ENCODE results near the gene KCNIP4.

KCNIP4 gene

DNA sequence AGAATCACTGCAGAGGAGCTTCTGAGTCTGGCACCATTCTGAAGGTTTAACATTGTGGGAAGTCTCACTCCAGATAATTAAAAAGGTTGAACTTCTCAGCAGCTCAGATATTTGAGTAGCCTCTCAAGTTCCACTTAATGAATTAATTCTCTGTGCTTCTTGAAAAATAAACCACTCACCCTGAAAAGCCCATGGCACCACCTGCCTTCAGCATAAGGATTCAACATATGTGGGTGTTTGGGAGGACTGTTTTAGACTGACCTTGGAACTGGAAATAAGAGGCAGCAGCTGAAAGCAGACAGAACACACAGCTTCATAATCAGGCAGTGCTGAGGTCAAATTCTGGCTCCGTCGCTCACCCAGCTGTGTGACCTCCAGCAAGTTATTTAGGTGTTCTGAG lies 100.6 kb downstream of the KCNIP4 start:
- no peak for DNase-seq (ENCODE audit: low spot score)

DNA sequence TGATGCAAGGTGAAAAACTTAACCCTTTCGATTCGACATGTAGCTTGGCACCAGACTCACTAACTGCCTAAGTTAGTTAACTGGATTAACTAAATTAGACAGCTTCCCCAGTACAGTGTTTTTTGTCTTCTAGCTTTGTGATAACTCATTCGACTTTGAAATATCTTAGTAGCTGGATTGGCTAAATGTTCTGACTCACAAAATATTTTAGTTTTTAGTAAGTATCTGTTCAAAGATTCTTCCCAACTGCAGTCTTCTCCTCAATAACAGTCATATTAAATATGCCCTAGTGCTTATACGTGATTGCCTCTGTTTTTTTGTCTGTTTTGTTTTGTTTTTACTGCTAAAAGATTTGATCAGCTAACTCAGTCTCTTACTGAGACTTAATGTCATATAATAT lies 102.9 kb downstream of the KCNIP4 start:
- DNase-seq (ENCODE audit: low spot score), result no peak

DNA sequence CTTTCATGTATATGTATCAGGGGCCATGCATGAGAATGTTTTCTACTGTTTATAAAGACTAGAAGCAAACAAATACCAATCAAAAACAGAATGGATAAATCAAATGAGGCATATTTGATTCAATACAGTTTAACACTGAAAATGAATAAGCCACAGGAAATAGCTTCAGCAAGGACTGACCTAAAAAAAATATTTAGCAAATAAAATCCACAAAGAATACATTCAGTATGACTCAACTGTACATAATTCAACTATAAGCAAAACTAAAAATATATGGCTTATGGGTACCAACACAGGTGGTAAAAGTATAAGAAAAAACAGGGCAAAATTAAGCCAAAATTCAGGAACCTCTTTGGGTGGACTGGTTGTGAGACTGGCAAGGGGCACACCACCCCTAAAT lies 112.9 kb downstream of the KCNIP4 start:
- no peak for DNase-seq (ENCODE audit: low spot score)

DNA sequence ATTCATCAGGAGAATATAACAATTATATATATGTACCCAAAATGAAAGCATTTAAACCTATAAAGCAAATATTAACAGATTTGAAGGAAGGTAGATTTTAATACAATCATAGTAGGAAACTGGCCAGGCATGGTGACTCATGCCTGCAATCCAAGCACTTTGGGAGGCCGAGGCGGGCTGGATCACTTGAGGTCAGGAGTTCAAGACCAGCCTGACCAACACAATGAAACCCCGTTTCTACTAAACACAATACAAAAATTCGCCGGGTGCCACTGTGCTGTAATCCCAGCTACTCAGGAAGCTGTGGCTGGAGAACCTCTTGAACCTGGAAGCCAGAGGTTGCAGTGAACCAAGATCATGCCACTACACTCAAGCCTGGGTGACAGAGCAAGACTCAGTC lies 118.3 kb downstream of the KCNIP4 start:
- DNase-seq (ENCODE audit: low spot score), result no peak

DNA sequence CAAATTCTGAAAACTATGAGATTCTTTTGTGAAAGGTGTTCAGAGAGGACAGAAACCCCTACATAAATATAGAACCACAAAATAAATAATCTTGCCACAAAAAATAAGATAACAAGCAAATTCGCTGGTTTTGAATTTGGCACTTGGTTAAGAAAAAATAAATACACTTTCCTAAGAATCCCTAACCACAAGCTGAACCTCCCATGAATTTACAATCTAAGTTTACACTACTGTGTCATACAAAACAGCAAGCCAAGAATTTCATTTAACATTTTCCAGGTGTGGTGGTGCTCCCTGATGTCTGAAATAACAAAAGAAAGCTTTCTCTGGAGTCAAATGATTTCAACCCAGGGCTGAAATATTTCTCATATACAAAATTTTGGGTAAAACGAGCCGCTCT lies 121.0 kb downstream of the KCNIP4 start:
- no peak for DNase-seq (ENCODE audit: low spot score)

DNA sequence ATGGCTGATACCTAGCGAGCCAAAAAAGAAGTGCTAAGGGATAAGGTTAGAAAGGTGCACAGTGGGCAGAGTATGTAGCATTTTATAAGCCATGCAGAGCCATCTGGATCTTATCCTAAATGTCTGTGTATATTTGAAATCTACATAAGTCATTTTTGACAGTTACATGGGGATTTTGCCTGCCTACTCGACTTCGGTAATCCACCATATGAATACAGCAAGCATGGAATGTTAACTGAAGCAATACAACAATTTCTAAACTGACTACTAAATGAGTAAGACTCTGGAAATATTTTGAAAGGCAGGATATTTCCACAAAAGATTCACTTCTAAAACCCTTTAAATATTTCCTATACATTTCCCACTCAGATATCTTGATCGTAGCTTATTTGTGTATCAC lies 122.5 kb downstream of the KCNIP4 start:
- DNase-seq (ENCODE audit: low spot score), result no peak

DNA sequence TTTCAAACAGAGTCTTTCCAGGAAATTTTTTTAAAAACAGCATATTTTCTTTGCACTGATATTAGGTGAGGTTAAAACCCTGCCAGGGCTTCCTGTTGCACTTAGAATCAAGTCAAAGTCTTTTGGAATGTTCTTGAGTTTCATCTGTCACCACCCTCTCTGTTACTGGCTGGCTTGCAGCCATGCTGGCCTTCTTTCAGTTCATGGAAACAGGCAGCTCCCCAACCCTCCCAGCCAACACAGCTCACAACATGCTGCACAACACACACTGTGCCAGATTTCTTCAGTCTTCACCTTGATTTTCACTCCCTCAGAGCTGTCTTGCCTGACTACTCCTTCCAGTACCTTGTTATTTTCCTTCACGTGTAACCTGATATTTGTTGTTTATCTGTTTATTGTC lies 129.5 kb downstream of the KCNIP4 start:
- no peak for DNase-seq (ENCODE audit: low spot score)

DNA sequence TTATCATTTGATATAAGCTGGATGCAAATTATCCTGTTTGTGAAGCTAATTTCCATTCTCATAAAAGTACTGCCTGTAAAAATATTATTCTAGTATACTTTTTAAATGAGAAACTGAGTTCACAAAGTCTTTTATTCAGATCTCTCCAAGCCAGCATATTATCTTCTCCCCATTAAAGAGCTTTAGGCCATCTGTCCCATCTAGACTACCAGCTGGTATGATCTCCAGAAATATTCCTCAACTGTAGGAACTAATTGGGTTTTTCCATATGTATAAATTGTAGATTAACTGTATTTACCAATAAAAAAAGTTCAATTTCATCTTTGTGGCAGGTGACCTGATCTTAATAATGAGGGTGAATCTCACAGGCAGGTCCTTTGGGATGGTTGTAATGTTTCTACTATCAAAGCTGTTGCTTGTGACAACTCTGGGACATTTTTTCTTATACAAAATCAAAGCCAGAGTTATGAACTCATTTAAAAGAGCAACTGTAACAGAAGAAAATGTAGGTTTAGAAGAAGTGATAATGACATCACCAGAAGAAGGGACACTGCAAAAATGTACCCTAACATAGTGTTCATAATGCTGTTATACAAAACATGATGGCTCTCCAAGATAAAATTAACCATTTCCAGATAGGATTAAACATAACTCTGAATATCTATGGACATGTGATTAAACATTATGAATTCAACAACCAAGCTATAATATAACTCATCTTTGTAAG lies 132.8 kb downstream of the KCNIP4 start:
- no peak for DNase-seq (ENCODE audit: low spot score)

DNA sequence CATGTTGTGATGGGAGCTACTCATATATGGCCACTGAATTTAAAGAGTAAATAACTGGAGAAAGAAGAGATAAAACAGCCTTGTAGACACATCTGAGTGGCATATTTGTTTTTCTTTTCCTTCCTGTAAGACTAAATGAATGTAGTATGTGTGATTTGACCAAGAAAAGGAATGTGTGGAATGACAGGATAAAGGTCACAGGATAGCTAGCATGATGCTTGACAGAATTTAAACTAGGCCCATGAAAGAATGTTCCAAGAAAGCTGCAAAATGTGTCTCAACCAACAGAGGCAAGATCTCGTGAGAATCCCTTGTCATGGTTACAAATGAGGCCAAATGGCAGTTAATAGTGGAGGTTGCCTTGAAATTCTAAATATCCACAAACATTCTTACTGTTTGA lies 137.0 kb downstream of the KCNIP4 start:
- DNase-seq (ENCODE audit: low spot score), result peak; percentile 18

DNA sequence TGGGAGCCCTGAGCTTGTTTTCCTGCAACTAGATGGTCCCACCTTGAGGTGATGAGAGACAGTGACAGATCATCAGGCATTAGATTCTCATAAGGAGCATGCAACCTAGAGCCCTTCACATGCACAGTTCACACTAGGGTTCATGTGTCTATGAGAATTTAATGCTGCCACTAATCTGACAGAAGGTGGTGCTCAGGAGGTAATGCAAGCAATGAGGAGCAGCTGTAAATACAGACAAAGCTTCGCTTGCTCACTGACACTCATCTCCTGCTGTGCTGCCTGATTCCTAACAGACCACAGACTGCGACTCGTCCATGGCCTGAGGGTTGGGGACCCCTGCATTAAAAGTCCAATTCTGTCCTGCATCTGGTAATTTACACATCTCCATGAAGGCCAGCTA lies 141.6 kb downstream of the KCNIP4 start:
- DNase-seq (ENCODE audit: low spot score), result no peak

DNA sequence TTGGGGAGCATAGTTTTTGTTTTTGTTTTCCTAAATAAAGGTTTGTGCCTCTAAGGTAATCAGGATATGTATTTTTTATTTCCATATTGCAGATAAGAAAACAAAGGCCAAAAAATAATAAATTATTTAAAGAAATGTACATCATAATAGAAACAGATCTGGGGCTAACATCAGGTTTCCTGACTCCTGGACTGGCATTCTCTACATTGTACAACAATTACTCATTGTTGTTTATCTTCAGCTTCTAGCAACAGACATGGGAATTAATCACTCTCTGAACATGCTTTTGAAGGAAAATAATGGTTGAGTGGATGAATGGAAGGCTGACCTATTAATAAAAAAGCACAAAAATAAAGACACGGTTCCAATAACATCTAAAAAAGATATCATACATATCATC lies 146.2 kb downstream of the KCNIP4 start:
- peak; percentile 7 for DNase-seq (ENCODE audit: low spot score)

DNA sequence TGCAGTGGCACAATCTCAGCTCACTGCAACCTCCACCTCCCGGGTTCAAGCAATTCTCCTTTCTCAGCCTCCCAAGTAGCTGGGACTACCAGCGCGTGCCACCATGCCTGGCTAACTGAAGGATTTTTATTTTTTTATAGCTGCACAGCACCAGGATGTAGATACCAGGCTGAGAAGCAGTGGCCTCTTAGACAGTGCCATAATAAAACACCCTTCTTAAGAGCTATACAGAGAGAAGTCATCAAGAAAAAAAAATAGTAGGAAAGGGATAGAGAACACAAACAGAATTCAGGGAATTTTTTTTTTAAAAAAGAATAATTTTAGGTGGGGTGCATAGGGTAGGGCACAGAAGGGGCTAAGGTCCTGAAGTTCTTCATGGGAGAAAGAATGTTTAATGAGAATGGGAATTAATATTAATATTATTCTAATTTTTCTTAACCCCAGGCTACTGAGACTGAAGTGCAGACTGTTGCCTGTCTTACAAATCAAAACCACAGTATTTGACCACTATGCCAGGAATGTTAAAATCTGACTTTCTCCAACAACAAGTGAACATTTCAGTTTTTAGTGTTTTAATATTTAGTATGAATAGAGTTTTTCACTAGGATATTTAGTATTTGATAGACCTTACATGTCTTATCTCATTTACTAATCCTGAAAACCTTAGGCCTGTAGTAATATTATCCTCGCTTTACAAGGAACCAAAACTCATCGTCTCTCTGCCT lies 146.7 kb downstream of the KCNIP4 start:
- no peak for DNase-seq (ENCODE audit: low spot score)

DNA sequence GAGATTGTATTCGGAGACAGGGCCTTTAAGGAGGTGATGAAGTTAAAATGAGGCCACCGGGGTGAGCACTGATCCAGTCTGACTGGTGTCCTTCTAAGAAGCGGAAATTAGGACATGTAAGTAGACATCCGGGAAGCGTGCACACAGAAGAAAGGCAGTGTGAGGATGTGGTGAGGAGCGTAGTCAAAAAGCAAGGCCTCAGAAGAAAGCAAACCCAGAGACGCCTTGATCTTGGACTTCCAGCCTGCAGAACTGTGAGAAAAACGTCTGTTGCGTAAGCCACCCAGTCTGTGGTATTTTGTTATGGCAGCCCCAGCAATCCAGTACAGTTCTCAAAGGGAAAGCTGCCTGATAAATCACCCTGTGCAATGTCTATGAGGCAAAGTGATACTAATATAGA lies 153.5 kb downstream of the KCNIP4 start:
- DNase-seq (ENCODE audit: low spot score), result no peak

DNA sequence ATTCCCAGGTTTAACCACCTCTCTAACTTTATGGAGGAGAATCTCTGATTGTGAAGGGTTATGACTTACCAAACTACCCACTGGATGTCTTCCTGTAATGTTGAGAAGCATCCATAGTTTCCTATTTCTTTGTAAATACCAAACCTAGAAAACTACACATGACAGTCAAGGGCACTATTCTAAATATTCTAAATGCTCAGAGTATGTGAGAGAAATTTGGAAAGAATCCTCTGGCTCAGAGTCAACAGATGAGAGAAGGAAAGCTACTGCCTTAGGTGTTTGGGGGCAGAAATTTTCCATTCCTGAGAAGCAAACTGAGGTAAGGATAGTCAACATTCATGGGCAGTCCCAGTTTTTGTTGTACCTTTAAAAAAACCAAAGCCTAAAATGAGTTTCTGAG lies 155.8 kb downstream of the KCNIP4 start:
- DNase-seq (ENCODE audit: low spot score), result no peak

DNA sequence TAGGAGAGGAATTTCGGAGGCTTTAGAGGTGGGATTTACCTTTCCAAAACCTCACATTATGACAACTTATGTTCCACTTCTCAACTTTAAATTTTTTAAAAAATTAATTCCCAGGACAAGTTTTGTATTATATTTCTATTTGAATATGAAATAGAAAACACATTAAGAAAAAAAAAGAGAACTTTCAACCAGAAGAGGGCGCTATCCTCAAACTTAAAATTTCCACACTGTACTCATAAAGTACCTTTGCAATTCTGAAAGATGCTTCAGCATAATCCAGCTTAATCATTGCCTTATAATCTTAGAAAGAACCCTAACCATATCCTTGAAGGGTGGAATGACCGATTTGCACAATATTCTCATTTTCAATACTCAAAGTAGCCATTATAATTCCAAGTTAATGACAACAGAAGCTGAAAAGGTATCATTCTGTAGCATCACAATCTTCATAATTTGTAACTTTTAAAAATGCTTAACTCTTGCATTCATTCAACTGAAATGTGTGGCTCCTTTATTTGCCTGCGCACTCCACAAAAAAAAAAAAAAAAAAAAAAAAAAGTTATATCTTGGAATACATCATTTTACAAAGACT lies 158.0 kb downstream of the KCNIP4 start:
- DNase-seq (ENCODE audit: low spot score), result no peak

DNA sequence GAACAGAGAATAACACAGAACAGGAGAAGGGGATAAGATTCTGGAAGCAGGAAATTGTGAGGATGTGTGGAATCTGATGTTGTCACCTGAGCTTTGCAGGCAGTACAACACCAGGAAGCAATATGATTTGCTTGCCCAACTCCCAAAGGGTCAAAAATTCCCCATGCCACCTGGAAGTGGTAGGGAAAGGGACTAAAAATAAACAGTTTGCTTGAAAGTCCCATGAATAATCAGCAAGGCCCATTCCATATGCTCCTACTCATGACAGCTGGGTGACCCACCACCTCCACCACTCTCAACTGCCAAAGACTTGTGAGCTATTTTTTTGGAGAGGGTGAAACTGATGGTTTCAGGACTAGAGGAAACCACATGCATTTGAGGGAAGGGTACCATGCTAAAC lies 168.4 kb downstream of the KCNIP4 start:
- DNase-seq (ENCODE audit: low spot score), result no peak

DNA sequence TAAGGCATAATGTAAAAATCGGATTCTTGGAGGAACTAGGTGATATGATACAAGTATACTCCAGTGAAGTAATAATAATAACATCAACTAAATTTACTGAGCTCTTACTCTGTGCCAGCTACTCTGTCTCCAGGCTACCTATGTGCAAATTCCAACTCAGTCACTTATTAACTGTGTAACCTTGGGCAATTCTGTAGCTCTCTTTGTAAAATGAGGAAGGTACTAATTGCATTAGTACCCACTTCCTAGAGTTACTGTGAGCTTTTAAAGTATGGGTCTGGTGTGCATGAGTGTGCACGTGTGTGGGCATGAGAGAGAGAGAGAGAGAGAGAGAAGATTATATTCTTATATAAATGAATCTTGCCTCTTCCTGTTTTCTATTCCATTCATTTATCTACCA lies 169.9 kb downstream of the KCNIP4 start:
- DNase-seq (ENCODE audit: low spot score), result no peak

DNA sequence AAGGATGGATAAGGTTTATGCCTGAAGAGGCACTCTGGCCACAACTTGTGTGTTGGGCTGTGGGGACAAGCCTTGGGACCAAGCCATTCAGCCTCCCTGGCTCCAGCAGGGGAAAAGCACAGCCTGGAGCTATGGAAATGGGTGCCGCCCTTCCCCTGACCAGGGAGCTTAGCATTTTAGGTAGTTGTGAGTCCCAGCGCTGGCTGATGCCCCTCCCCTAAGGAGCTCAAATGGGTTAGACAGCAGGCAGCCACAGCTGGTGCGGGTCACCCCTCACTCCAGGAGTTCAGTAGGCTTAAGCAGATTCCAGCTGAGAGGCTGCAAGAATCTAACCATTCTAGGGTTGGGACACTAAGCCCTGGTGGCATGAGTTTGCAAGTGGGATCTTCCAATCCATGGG lies 172.9 kb downstream of the KCNIP4 start:
- no peak for DNase-seq (ENCODE audit: low spot score)

DNA sequence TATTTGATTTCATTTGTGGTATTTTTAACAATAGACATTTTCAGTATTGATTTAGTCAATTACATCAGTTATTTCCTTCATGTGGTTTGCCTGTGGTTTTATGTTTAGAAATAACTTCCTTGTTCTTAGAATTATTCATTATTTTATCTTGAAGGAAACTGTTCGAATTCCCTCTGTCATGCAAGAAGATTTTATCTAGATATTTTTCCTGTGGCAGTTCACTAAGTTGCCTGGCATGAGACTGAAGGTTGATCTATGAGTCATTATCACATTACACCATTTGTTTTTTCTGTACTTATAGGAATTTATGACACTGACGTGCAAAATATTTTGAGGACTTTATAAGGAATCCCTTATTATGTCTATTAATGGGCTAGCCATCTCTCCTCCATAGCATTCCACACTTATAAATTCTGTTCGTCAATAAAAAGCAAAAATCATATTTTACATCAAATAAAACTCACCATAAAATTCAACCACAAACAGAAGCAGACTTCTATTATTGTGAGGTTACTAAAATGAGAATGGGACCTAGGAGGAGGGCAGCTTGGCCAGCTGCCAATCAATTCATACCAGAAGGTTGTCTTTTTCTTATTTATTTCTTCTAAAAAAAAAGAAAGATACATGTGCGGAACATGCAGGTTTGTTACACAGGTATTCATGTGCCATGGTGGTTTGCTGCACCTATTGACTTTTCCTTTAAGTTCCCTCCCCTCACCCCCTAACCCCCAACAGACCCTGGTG lies 179.0 kb downstream of the KCNIP4 start:
- DNase-seq (ENCODE audit: low spot score), result peak; percentile 48

DNA sequence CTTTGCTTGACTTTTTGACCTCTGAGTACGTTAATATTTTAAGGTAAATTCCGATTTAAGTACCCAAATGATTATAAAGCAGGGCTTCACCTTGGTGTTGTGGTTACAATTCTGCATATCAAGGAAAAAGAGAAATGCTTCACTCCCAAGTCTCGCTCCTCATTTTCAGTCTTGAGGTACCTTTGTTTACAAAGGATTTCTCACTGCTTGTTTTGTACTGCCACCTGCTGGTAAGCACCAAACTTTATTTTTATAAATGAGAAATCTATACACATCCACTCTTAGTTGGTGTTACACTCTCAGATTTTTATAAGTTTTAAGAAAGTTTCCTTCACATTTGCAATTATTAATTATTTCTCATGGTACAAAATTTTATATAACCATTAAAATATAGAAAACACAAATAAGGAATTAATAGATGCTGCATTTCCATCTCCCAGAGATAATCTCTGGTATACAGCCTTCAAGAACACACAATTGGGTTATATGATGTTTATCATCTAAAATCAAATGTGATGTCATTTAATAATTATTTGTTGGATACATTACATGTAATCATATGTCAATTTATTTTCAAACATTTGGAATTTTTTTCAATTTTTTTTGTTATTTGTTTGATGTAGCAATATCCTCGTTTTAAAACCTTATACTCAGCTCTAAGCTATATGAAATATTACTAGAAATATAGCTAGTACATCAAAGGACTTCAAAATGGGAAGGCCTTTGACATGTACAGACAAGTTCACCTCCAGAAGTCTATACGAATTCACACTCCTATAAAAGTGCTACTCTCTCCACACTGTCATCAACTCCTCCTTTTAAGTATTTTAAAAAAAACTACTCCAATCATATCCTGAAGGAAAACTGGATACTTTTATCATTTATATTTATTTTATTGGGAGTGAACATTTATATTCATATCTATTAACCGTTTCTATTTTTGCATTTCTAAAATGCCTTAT lies 179.9 kb downstream of the KCNIP4 start:
- DNase-seq (ENCODE audit: low spot score), result no peak

DNA sequence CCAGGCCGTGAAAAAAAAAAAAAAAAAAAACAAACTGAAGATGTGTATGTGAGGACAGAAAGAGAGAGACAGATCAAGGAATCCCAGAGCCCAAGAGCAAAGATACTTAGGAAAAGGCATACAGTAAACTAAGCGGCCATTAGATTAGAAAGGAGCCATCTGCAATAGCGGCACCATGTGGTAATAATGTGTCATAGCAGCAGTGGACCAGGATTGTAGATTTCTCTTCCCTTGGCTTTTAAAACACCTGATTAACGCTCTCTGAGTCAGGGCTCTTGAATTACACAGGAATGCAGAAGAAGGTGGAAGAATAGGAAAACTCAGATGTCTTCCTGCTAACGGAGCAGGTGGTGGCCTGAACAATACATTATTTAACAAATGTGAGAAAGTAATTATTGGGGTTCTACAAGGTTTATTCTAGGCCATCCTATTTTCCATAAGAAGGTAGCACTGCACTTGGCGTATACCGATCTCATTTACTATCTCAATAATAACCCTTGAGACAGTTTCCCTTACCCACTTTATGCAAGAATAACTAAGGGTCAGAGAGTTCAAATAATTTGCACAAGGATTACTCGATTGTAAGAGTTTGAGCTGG lies 182.7 kb downstream of the KCNIP4 start:
- DNase-seq (ENCODE audit: low spot score), result peak; percentile 42

Data from COLO829 (cell line).